HEK293T (cell line): ENCODE measurements around the gene EYA4.

ENCODE experiments used
- CTCF ChIA-PET: fragments of 350-600 bp; formaldehyde crosslinking; extraction: SDS; loops from one replicate; lab custom pipeline; 2021; ENCODE audit warnings: antibody characterized with exemption, inconsistent platforms; lab: Yijun Ruan, JAX
- POLR2A ChIA-PET: fragments of 350-600 bp; formaldehyde crosslinking; extraction: SDS; loops from one replicate; lab custom pipeline; 2020; ENCODE audit warnings: antibody characterized with exemption, inconsistent platforms; lab: Yijun Ruan, JAX
- DNase-seq: peaks from one replicate; pipeline ENCODE4 v3.0.0; 2012; ENCODE audit warnings: mixed read lengths; ENCODE audit errors: extremely low spot score
- ARNT ChIP-seq: fragments of 450-650 bp; IDR thresholded peaks from 2 replicates; pipeline ENCODE4 v1.6.1; 2017; ENCODE audit warnings: mild to moderate bottlenecking
- BHLHE40 ChIP-seq: fragments of 450-650 bp; IDR thresholded peaks from 2 replicates; pipeline ENCODE4 v1.6.1; 2016; ENCODE audit warnings: mild to moderate bottlenecking, moderate library complexity, borderline replicate concordance
- CTBP1 ChIP-seq: fragments of 450-650 bp; IDR thresholded peaks from 2 replicates; pipeline ENCODE4 v1.6.1; 2016; ENCODE audit warnings: borderline replicate concordance
- ELF4 ChIP-seq: fragments of 450-650 bp; IDR thresholded peaks from 2 replicates; pipeline ENCODE4 v1.6.1; 2017; ENCODE audit warnings: antibody characterized with exemption
- FOXA1 ChIP-seq: fragments of 450-650 bp; IDR thresholded peaks from 2 replicates; pipeline ENCODE4 v1.6.1; 2016; ENCODE audit warnings: mild to moderate bottlenecking
- FOXK2 ChIP-seq: fragments of 450-650 bp; IDR thresholded peaks from 2 replicates; pipeline ENCODE4 v1.6.1; 2016; ENCODE audit warnings: mild to moderate bottlenecking
- FOXM1 ChIP-seq: fragments of 450-650 bp; IDR thresholded peaks from 2 replicates; pipeline ENCODE4 v1.6.1; 2017; ENCODE audit warnings: mild to moderate bottlenecking, borderline replicate concordance
- HDGF ChIP-seq: fragments of 450-650 bp; IDR thresholded peaks from 2 replicates; pipeline ENCODE4 v1.6.1; 2017; ENCODE audit warnings: antibody characterized with exemption, borderline replicate concordance
- L3MBTL2 ChIP-seq: fragments of 450-650 bp; conservative IDR thresholded peaks from 2 replicates; pipeline ENCODE4 v1.6.1; 2016; ENCODE audit warnings: mild to moderate bottlenecking
- LEF1 ChIP-seq: fragments of 450-650 bp; IDR thresholded peaks from 2 replicates; pipeline ENCODE4 v1.6.1; 2017; ENCODE audit warnings: mild to moderate bottlenecking, borderline replicate concordance
- NFRKB ChIP-seq: fragments of 450-650 bp; IDR thresholded peaks from 2 replicates; pipeline ENCODE4 v1.6.1; 2016; ENCODE audit warnings: mild to moderate bottlenecking, moderate library complexity
- PKNOX1 ChIP-seq: fragments of 450-650 bp; IDR thresholded peaks from 2 replicates; pipeline ENCODE4 v1.6.1; 2016
- SP1 ChIP-seq: fragments of 450-650 bp; IDR thresholded peaks from 2 replicates; pipeline ENCODE4 v1.6.1; 2017
- SUZ12 ChIP-seq: fragments of 450-650 bp; IDR thresholded peaks from 2 replicates; pipeline ENCODE4 v1.6.1; 2016; ENCODE audit warnings: mild to moderate bottlenecking
- TARDBP ChIP-seq: fragments of 450-650 bp; IDR thresholded peaks from 2 replicates; pipeline ENCODE4 v1.6.1; 2016
- ZNF384 ChIP-seq: fragments of 450-650 bp; IDR thresholded peaks from 2 replicates; pipeline ENCODE4 v1.6.1; 2016

The EYA4 gene

GRCh38 chr6:133326584-133326983 is 85.4 kb downstream of the EYA4 start:
- peak; percentile 36 for DNase-seq
- TF ChIP-seq TARDBP (no peak), ZNF384 (no peak), FOXM1 (no peak), L3MBTL2 (no peak), ARNT (no peak)
- CTCF ChIA-PET, result no interaction called here
- POLR2A ChIA-PET, result no interaction called here

- TF ChIP-seq SP1, result no peak
- no peak for TF ChIP-seq CTBP1
- TF ChIP-seq FOXM1, result no peak
- no peak for TF ChIP-seq FOXA1
- no peak for TF ChIP-seq NFRKB
- ChIA-PET CTCF (no interaction called here), POLR2A (interaction anchor here (1.3 kb wide), 1 partner anchor 26 kb away, joined by 3 read pairs; no protein-coding TSS in a partner anchor)
- DNase-seq, result no peak
Observed at GRCh38 chr6:133333852-133334251, 92.7 kb downstream of the EYA4 start.

- ChIA-PET POLR2A (no interaction called here), CTCF (no interaction called here)
- DNase-seq, result no peak
- TF ChIP-seq HDGF, result no peak
- TF ChIP-seq FOXA1, result no peak
Observed at GRCh38 chr6:133337308-133337707, 96.2 kb downstream of the EYA4 start.

- DNase-seq, result no peak
- TF ChIP-seq PKNOX1, result no peak
- no peak for TF ChIP-seq BHLHE40
- no peak for TF ChIP-seq ARNT
- TF ChIP-seq L3MBTL2, result no peak
- no peak for TF ChIP-seq CTBP1
- TF ChIP-seq TARDBP, result no peak
- no peak for TF ChIP-seq ZNF384
- TF ChIP-seq SUZ12, result no peak
- TF ChIP-seq LEF1, result no peak
- no peak for TF ChIP-seq ELF4
- no peak for TF ChIP-seq FOXM1
- no peak for TF ChIP-seq HDGF
- TF ChIP-seq FOXA1, result no peak
- TF ChIP-seq SP1, result no peak
- TF ChIP-seq NFRKB, result no peak
- TF ChIP-seq FOXK2, result no peak
- ChIA-PET CTCF (no interaction called here), POLR2A (no interaction called here)
Observed at GRCh38 chr6:133339543-133340384, 98.6 kb downstream of the EYA4 start.

- TF ChIP-seq NFRKB, result no peak
- TF ChIP-seq HDGF, result no peak
- no peak for TF ChIP-seq SP1
- TF ChIP-seq L3MBTL2, result no peak
- TF ChIP-seq BHLHE40, result no peak
- no peak for TF ChIP-seq LEF1
- TF ChIP-seq TARDBP, result no peak
- TF ChIP-seq PKNOX1, result no peak
- no peak for TF ChIP-seq SUZ12
- no peak for TF ChIP-seq ARNT
- no peak for TF ChIP-seq FOXA1
- TF ChIP-seq FOXM1, result no peak
- no peak for TF ChIP-seq ELF4
- no peak for TF ChIP-seq CTBP1
- no peak for TF ChIP-seq ZNF384
- no peak for TF ChIP-seq FOXK2
- CTCF ChIA-PET, result no interaction called here
- DNase-seq, result peak; percentile 41
- POLR2A ChIA-PET, result no interaction called here
Observed at GRCh38 chr6:133340557-133340956, 99.4 kb downstream of the EYA4 start.

- TF ChIP-seq BHLHE40 (no peak), LEF1 (no peak), SP1 (no peak), HDGF (no peak), ZNF384 (peak; percentile 95), ARNT (no peak; the same call in 1 of the 2 replicates), FOXA1 (no peak), ELF4 (no peak), TARDBP (no peak), FOXK2 (no peak), L3MBTL2 (no peak), CTBP1 (peak; percentile 76), SUZ12 (no peak), PKNOX1 (peak; percentile 89), FOXM1 (no peak), NFRKB (no peak)
- POLR2A ChIA-PET, result no interaction called here
Observed at GRCh38 chr6:133341607-133342158, 100.5 kb downstream of the EYA4 start.

More at GRCh38 chr6:133341607-133342158, 100.5 kb downstream of the EYA4 start:
- CTCF ChIA-PET, result no interaction called here
- DNase-seq, result peak; percentile 52
